Activated T-cell treated with anti-CD3 and anti-CD28 coated beads, Interleukin-2, amount 50 U/mL, for 4 hours (primary cell): ENCODE results near the gene NGRN. TPM values are rescaled to one million over a fixed set of nuclear protein-coding genes. Genes with fewer than 3 reads are reported as not detected.
"Not testable (repeated sequence)": the region's sequence is repeated elsewhere in the genome, so short reads cannot be mapped to it uniquely, and the experiment has no call there.

ENCODE experiments used
- ATAC-seq, 2 donors: fragments of 200-7000 bp; cut with Tn5 transposase; one replicate each; pipeline ENCODE4 v1.10.0; 2021
- DNase-seq: peaks from one replicate; pipeline ENCODE4 v3.0.0-alpha.2; 2020
- H3K27me3 Mint-ChIP-seq: one replicate; pipeline ENCODE4 v1.8.0; 2021; ENCODE audit warnings: low read depth, mixed read lengths
- H3K36me3 Mint-ChIP-seq: one replicate; pipeline ENCODE4 v1.8.0; 2022; ENCODE audit warnings: mixed read lengths; ENCODE audit not compliant: insufficient read depth
- H3K4me1 Mint-ChIP-seq: one replicate; pipeline ENCODE4 v1.8.0; 2021; ENCODE audit warnings: low read depth, mixed read lengths
- H3K4me3 Mint-ChIP-seq: one replicate; pipeline ENCODE4 v1.8.0; 2021; ENCODE audit warnings: mild to moderate bottlenecking, moderate library complexity, mixed read lengths
- H3K9me3 Mint-ChIP-seq: one replicate; pipeline ENCODE4 v1.8.0; 2021; ENCODE audit warnings: mixed read lengths
- total RNA-seq, 3 donors: library from RNA; stranded (reverse); gene quantifications; one replicate each; pipeline ENCODE4 v1.2.1, GENCODE V29; 2021

The NGRN gene
- total RNA-seq, 3 donors from 2014 or later, result 36.9 to 38.0 (median 37.1) TPM

- Mint-ChIP-seq H3K36me3 (no peaks in the 10 kb centered on the region), H3K4me1 (no peaks in the 10 kb centered on the region), H3K4me3 (no peak overlapping the region), H3K9me3 (no peaks in the 10 kb centered on the region), H3K27me3 (no peaks in the 10 kb centered on the region)
- DNase-seq, result no peak
- no peak for ATAC-seq
Observed at GRCh38 chr15:90287101-90287500, 21.6 kb downstream of the NGRN start.

GRCh38 chr15:90287946-90288345, 22.5 kb downstream of the NGRN start:
- no peak overlapping the region for H3K4me3 Mint-ChIP-seq
- H3K27me3 Mint-ChIP-seq, result no peaks in the 10 kb centered on the region
- H3K36me3 Mint-ChIP-seq, result no peaks in the 10 kb centered on the region
- DNase-seq, result no peak
- no peaks in the 10 kb centered on the region for H3K4me1 Mint-ChIP-seq
- ATAC-seq, result no peak
- no peaks in the 10 kb centered on the region for H3K9me3 Mint-ChIP-seq

GRCh38 chr15:90291679-90292356, 26.3 kb downstream of the NGRN start:
- no peak overlapping the region for H3K4me3 Mint-ChIP-seq
- no peaks in the 10 kb centered on the region for H3K9me3 Mint-ChIP-seq
- no peak for DNase-seq
- peaks cover 7% of the 10 kb centered on the region for H3K27me3 Mint-ChIP-seq
- H3K36me3 Mint-ChIP-seq, result no peaks in the 10 kb centered on the region
- H3K4me1 Mint-ChIP-seq, result peaks cover 5% of the 10 kb centered on the region
- ATAC-seq, result no peak

- H3K27me3 Mint-ChIP-seq, H3K36me3 Mint-ChIP-seq, H3K9me3 Mint-ChIP-seq, H3K4me1 Mint-ChIP-seq, H3K4me3 Mint-ChIP-seq: not testable (repeated sequence)
- ATAC-seq (peak; percentile 55 to 58), DNase-seq (peak; percentile 63)
Observed at GRCh38 chr15:90293040-90293810, 27.8 kb downstream of the NGRN start.

GRCh38 chr15:90294159-90294558, 28.7 kb downstream of the NGRN start:
- Mint-ChIP-seq H3K36me3 (no peaks in the 10 kb centered on the region), H3K27me3 (peaks cover 7% of the 10 kb centered on the region), H3K9me3 (no peaks in the 10 kb centered on the region), H3K4me1 (peaks cover 5% of the 10 kb centered on the region), H3K4me3 (no peak overlapping the region)
- DNase-seq (no peak), ATAC-seq (no peak)

- no peak for ATAC-seq
- Mint-ChIP-seq H3K4me1 (peaks cover 5% of the 10 kb centered on the region), H3K36me3 (no peaks in the 10 kb centered on the region), H3K9me3 (no peaks in the 10 kb centered on the region), H3K27me3 (peaks cover 7% of the 10 kb centered on the region), H3K4me3 (no peak overlapping the region)
- no peak for DNase-seq
Observed at GRCh38 chr15:90294601-90295269, 29.3 kb downstream of the NGRN start.

GRCh38 chr15:90295270-90295648, 29.8 kb downstream of the NGRN start:
- H3K27me3 Mint-ChIP-seq, result peaks cover 7% of the 10 kb centered on the region
- no peak overlapping the region for H3K4me3 Mint-ChIP-seq

GRCh38 chr15:90296316-90296884, 30.9 kb downstream of the NGRN start:
- H3K36me3 Mint-ChIP-seq, H3K4me3 Mint-ChIP-seq: not testable (repeated sequence)

More at GRCh38 chr15:90295270-90295648, 29.8 kb downstream of the NGRN start:
- Mint-ChIP-seq H3K36me3 (no peaks in the 10 kb centered on the region), H3K4me1 (peaks cover 5% of the 10 kb centered on the region), H3K9me3 (no peaks in the 10 kb centered on the region)
- ATAC-seq (no peak), DNase-seq (no peak)

GRCh38 chr15:90297021-90297420, 31.5 kb downstream of the NGRN start:
- Mint-ChIP-seq H3K9me3 (no peaks in the 10 kb centered on the region), H3K4me1 (peaks cover 8% of the 10 kb centered on the region), H3K36me3 (no peaks in the 10 kb centered on the region), H3K27me3 (peaks cover 7% of the 10 kb centered on the region), H3K4me3 (no peak overlapping the region)
- DNase-seq, result no peak
- no peak for ATAC-seq

More at GRCh38 chr15:90296316-90296884, 30.9 kb downstream of the NGRN start:
- not testable (repeated sequence) for DNase-seq, H3K9me3 Mint-ChIP-seq, ATAC-seq, H3K27me3 Mint-ChIP-seq, H3K4me1 Mint-ChIP-seq

GRCh38 chr15:90300541-90300940, 35.1 kb downstream of the NGRN start:
- Mint-ChIP-seq H3K36me3 (no peaks in the 10 kb centered on the region), H3K9me3 (no peaks in the 10 kb centered on the region), H3K4me1 (peaks cover 8% of the 10 kb centered on the region), H3K27me3 (no peaks in the 10 kb centered on the region), H3K4me3 (no peak overlapping the region)
- DNase-seq, result no peak
- no peak for ATAC-seq

GRCh38 chr15:90300988-90301706, 35.7 kb downstream of the NGRN start:
- no peaks in the 10 kb centered on the region for H3K27me3 Mint-ChIP-seq
- DNase-seq (peak; percentile 54), ATAC-seq (peak; percentile 67 to 75)
- no peaks in the 10 kb centered on the region for H3K9me3 Mint-ChIP-seq
- H3K36me3 Mint-ChIP-seq, result no peaks in the 10 kb centered on the region
- no peak overlapping the region for H3K4me3 Mint-ChIP-seq
- peaks cover 12% of the 10 kb centered on the region for H3K4me1 Mint-ChIP-seq

- no peaks in the 10 kb centered on the region for H3K36me3 Mint-ChIP-seq
- DNase-seq (no peak), ATAC-seq (no peak)
- no peak overlapping the region for H3K4me3 Mint-ChIP-seq
- H3K27me3 Mint-ChIP-seq, result no peaks in the 10 kb centered on the region
- H3K9me3 Mint-ChIP-seq, result no peaks in the 10 kb centered on the region
- peaks cover 18% of the 10 kb centered on the region for H3K4me1 Mint-ChIP-seq
Observed at GRCh38 chr15:90301707-90302300, 36.3 kb downstream of the NGRN start.

- not testable (repeated sequence) for H3K4me3 Mint-ChIP-seq, H3K27me3 Mint-ChIP-seq, H3K9me3 Mint-ChIP-seq, ATAC-seq, DNase-seq, H3K36me3 Mint-ChIP-seq
- H3K4me1 Mint-ChIP-seq, result peaks cover 27% of the 10 kb centered on the region
Observed at GRCh38 chr15:90305355-90305754, 39.9 kb downstream of the NGRN start.

GRCh38 chr15:90305932-90306331, 40.5 kb downstream of the NGRN start:
- ATAC-seq (no peak), DNase-seq (no peak)
- Mint-ChIP-seq H3K4me3 (peak overlapping the region; percentile 47), H3K27me3 (no peaks in the 10 kb centered on the region), H3K9me3 (no peaks in the 10 kb centered on the region), H3K36me3 (no peaks in the 10 kb centered on the region), H3K4me1 (peaks cover 27% of the 10 kb centered on the region)
